ENCODE data around the gene CA11. TPM values are rescaled to one million over a fixed set of nuclear protein-coding genes. Genes with fewer than 3 reads are reported as not detected.

The CA11 gene
- total and polyA plus RNA-seq, 9 of the 15 experiments (the other 6 are each of a cell fraction or from before 2014, with no cell fraction given): 2.9 to 19.9 (median 8.3) TPM

DNA sequence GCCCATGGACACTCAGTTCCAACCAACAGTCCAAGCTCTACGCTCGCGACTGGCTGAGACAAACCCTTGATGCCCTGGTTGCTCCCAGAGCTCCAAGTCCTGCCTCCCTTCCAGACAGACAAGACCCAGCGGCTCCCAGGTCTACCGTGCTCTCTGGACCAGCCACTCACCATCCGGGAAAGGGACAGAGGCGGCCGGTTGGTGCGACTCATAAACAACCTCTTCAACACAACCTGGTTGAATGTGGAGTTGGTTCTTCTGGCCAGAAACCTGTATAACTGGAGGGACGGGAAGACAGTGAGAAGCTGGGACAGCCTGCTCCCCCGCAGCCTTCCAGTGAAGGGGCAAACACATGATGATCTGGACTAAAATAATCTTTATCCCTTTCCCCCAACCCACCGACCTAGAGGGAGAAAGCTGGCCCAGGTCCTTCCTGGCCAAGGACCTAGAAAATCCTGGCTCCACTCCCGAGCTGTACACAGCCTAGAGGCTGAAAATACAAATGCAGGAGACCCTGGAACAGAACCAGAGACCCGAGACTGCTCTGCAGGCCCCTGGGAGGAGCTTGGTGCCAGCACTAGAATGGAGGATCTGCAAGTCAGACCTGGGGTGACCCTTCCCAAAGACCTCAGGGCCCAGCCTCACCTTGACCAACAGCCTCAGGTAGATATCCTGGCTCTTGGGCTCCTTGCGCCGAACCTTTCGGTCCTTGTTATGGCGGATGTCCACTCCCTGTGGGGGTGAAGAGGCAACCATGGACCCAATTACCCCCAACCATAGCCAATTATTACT is 28.6 kb downstream of the CA11 start (continued):
- TF ChIP-seq, protein P1, sequence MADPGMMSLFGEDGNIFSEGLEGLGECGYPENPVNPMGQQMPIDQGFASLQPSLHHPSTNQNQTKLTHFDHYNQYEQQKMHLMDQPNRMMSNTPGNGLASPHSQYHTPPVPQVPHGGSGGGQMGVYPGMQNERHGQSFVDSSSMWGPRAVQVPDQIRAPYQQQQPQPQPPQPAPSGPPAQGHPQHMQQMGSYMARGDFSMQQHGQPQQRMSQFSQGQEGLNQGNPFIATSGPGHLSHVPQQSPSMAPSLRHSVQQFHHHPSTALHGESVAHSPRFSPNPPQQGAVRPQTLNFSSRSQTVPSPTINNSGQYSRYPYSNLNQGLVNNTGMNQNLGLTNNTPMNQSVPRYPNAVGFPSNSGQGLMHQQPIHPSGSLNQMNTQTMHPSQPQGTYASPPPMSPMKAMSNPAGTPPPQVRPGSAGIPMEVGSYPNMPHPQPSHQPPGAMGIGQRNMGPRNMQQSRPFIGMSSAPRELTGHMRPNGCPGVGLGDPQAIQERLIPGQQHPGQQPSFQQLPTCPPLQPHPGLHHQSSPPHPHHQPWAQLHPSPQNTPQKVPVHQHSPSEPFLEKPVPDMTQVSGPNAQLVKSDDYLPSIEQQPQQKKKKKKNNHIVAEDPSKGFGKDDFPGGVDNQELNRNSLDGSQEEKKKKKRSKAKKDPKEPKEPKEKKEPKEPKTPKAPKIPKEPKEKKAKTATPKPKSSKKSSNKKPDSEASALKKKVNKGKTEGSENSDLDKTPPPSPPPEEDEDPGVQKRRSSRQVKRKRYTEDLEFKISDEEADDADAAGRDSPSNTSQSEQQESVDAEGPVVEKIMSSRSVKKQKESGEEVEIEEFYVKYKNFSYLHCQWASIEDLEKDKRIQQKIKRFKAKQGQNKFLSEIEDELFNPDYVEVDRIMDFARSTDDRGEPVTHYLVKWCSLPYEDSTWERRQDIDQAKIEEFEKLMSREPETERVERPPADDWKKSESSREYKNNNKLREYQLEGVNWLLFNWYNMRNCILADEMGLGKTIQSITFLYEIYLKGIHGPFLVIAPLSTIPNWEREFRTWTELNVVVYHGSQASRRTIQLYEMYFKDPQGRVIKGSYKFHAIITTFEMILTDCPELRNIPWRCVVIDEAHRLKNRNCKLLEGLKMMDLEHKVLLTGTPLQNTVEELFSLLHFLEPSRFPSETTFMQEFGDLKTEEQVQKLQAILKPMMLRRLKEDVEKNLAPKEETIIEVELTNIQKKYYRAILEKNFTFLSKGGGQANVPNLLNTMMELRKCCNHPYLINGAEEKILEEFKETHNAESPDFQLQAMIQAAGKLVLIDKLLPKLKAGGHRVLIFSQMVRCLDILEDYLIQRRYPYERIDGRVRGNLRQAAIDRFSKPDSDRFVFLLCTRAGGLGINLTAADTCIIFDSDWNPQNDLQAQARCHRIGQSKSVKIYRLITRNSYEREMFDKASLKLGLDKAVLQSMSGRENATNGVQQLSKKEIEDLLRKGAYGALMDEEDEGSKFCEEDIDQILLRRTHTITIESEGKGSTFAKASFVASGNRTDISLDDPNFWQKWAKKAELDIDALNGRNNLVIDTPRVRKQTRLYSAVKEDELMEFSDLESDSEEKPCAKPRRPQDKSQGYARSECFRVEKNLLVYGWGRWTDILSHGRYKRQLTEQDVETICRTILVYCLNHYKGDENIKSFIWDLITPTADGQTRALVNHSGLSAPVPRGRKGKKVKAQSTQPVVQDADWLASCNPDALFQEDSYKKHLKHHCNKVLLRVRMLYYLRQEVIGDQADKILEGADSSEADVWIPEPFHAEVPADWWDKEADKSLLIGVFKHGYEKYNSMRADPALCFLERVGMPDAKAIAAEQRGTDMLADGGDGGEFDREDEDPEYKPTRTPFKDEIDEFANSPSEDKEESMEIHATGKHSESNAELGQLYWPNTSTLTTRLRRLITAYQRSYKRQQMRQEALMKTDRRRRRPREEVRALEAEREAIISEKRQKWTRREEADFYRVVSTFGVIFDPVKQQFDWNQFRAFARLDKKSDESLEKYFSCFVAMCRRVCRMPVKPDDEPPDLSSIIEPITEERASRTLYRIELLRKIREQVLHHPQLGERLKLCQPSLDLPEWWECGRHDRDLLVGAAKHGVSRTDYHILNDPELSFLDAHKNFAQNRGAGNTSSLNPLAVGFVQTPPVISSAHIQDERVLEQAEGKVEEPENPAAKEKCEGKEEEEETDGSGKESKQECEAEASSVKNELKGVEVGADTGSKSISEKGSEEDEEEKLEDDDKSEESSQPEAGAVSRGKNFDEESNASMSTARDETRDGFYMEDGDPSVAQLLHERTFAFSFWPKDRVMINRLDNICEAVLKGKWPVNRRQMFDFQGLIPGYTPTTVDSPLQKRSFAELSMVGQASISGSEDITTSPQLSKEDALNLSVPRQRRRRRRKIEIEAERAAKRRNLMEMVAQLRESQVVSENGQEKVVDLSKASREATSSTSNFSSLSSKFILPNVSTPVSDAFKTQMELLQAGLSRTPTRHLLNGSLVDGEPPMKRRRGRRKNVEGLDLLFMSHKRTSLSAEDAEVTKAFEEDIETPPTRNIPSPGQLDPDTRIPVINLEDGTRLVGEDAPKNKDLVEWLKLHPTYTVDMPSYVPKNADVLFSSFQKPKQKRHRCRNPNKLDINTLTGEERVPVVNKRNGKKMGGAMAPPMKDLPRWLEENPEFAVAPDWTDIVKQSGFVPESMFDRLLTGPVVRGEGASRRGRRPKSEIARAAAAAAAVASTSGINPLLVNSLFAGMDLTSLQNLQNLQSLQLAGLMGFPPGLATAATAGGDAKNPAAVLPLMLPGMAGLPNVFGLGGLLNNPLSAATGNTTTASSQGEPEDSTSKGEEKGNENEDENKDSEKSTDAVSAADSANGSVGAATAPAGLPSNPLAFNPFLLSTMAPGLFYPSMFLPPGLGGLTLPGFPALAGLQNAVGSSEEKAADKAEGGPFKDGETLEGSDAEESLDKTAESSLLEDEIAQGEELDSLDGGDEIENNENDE (IDR thresholded peaks at IDR 0.05; ENCODE audit: low read depth, low read length): no peak
- TF ChIP-seq HDAC8 (tag; IDR thresholded peaks at IDR 0.05): no peak

Data from K562 (cell line).